ENCODE results near the gene GNAS. TPM values are rescaled to one million over a fixed set of nuclear protein-coding genes. Genes with fewer than 3 reads are reported as not detected.

Gene GNAS
- total and polyA plus RNA-seq, 10 of the 15 experiments (the other 5 are each of a cell fraction or from before 2014, with no cell fraction given), result 209 to 950 (median 394) TPM

- H3K9ac ChIP-seq (ENCODE audit: control insufficient read depth, insufficient read depth, low read length), result no peak overlapping the region
- in situ Hi-C loops (cut with MboI) (no loop called here), intact Hi-C loops (cut with micrococcal nuclease; ENCODE audit: unreplicated experiment) (no loop called here)
- no peak overlapping the region for H3K27ac ChIP-seq (ENCODE audit: control insufficient read depth, insufficient read depth)
- ChIA-PET RAD21 (ENCODE audit: unreplicated experiment) (interaction anchor here (0.7 to 1.5 kb wide), 3 partner anchors 8 to 30 kb away, joined by 3 to 6 read pairs (median 3); no protein-coding TSS in a partner anchor), POLR2A (interaction anchor here (0.6 to 3.2 kb wide), 3 partner anchors 8 to 220 kb away, joined by 3 to 15 read pairs (median 6); no protein-coding TSS in a partner anchor), SMC1A (ENCODE audit: uncharacterized antibody, unreplicated experiment) (interaction anchor here (3.5 kb wide), 1 partner anchor 8 kb away, joined by 28 read pairs; no protein-coding TSS in a partner anchor), CTCF (interaction anchor here (0.7 kb wide), 1 partner anchor 310 kb away, joined by 3 read pairs; no protein-coding TSS in a partner anchor)
- TF ChIP-seq POLR2AphosphoS5 (IDR thresholded peaks at IDR 0.05; ENCODE audit: low read length) (peak; percentile 46), RBBP5 (conservative IDR thresholded peaks at IDR 0.05) (no peak), POLR2A (IDR thresholded peaks at IDR 0.05; ENCODE audit: low read depth, low read length) (peak; percentile 49; the same call in 1 of the 2 replicates)
- no TSS peak for BruUV-seq (replicated peaks)
- no peak overlapping the region for H3K4me3 ChIP-seq
- over 99% methylated on average over 15 of the region's 15 CpGs for WGBS (ENCODE audit: insufficient coverage, insufficient replicate concordance, low lambda C conversion rate, missing lambda C conversion rate)
- ATAC-seq (no peak), DNase-seq (ENCODE audit: low read depth, low spot score) (no peak), FAIRE-seq (no peak)
- H3K36me3 ChIP-seq (ENCODE audit: control insufficient read depth in 2 of 2, insufficient read depth in 2 of 2, low read length in 1 of 2), result peaks cover 5 to 38% of the 10 kb centered on the region in 2 experiments
- H3K79me2 ChIP-seq (ENCODE audit: control insufficient read depth, insufficient read depth, low read length), result peaks cover 95% of the 10 kb centered on the region
- H3K27me3 ChIP-seq (replicated peaks in 1 of 2; ENCODE audit: control insufficient read depth in 2 of 2, insufficient read depth in 2 of 2, low read length in 1 of 2), result no peaks in the 10 kb centered on the region
- no peak overlapping the region for H2AFZ ChIP-seq (ENCODE audit: control insufficient read depth, low read depth, low read length)
- no peak overlapping the region for H3K4me2 ChIP-seq (ENCODE audit: control insufficient read depth, insufficient read depth)
- H3K9me3 ChIP-seq (replicated peaks; ENCODE audit: control insufficient read depth, insufficient read depth, low read length), result no peaks in the 10 kb centered on the region
- H3K4me1 ChIP-seq (ENCODE audit: control insufficient read depth, insufficient read depth, low read length), result peaks cover 22% of the 10 kb centered on the region
- H4K20me1 ChIP-seq (ENCODE audit: control insufficient read depth, insufficient read depth), result peaks cover under 1% of the 10 kb centered on the region; the same call in 1 of the 2 replicates
Measured at GRCh38 chr20:58898629-58899408, 46.3 kb downstream of the GNAS start.

GRCh38 chr20:58899512-58899911 is 47.0 kb downstream of the GNAS start:
- CTCF ChIA-PET, result no interaction called here

More at GRCh38 chr20:58899512-58899911, 47.0 kb downstream of the GNAS start:
- Histone ChIP-seq H3K4me1 (ENCODE audit: control insufficient read depth, insufficient read depth, low read length) (peaks cover 26% of the 10 kb centered on the region), H3K27ac (ENCODE audit: control insufficient read depth, insufficient read depth) (no peak overlapping the region), H3K36me3 (ENCODE audit: control insufficient read depth in 2 of 2, insufficient read depth in 2 of 2, low read length in 1 of 2) (peaks cover 5 to 45% of the 10 kb centered on the region in 2 experiments), H4K20me1 (ENCODE audit: control insufficient read depth, insufficient read depth) (no peaks in the 10 kb centered on the region), H3K4me3 (no peak overlapping the region), H3K27me3 (replicated peaks in 1 of 2; ENCODE audit: control insufficient read depth in 2 of 2, insufficient read depth in 2 of 2, low read length in 1 of 2) (no peaks in the 10 kb centered on the region), H2AFZ (ENCODE audit: control insufficient read depth, low read depth, low read length) (no peak overlapping the region), H3K4me2 (ENCODE audit: control insufficient read depth, insufficient read depth) (no peak overlapping the region), H3K9me3 (replicated peaks; ENCODE audit: control insufficient read depth, insufficient read depth, low read length) (no peaks in the 10 kb centered on the region), H3K79me2 (ENCODE audit: control insufficient read depth, insufficient read depth, low read length) (peaks cover 94% of the 10 kb centered on the region), H3K9ac (ENCODE audit: control insufficient read depth, insufficient read depth, low read length) (no peak overlapping the region)
- ATAC-seq, result no peak; the same call in 2 of the 3 replicates
- TF ChIP-seq POLR2A (IDR thresholded peaks at IDR 0.05; ENCODE audit: low read depth, low read length), result peak; percentile 77
- TF ChIP-seq POLR2AphosphoS5 (IDR thresholded peaks at IDR 0.05; ENCODE audit: low read length), result peak; percentile 60; the same call in 1 of the 2 replicates
- 0 out of 2 replicates have a peak, but pooled peaks have one; percentile 59 for TF ChIP-seq TCF3 (IDR thresholded peaks at IDR 0.05; ENCODE audit: borderline replicate concordance, insufficient read depth, low read depth, low read length)
- no peak for TF ChIP-seq EZH2 (IDR thresholded peaks at IDR 0.05; ENCODE audit: borderline replicate concordance, control insufficient read depth, low read depth, low read length)
- TF ChIP-seq BCL3 (IDR thresholded peaks at IDR 0.05; ENCODE audit: borderline replicate concordance, insufficient read depth, low read depth, low read length, poor library complexity, severe bottlenecking), result peak; percentile 90
- TF ChIP-seq HDAC2 (IDR thresholded peaks at IDR 0.05), result no peak
- TF ChIP-seq PBX3 (IDR thresholded peaks at IDR 0.05; ENCODE audit: insufficient replicate concordance, low read depth, low read length), result peak; percentile 42
- WGBS (ENCODE audit: insufficient coverage, insufficient replicate concordance, low lambda C conversion rate, missing lambda C conversion rate), result 94% methylated on average over 10 of the region's 10 CpGs
- SMC1A ChIA-PET (ENCODE audit: uncharacterized antibody, unreplicated experiment), result interaction anchor here (3.5 kb wide), 1 partner anchor 7 kb away, joined by 28 read pairs; no protein-coding TSS in a partner anchor
- POLR2A ChIA-PET, result interaction anchor here (3.2 kb wide), 1 partner anchor 8 kb away, joined by 15 read pairs; no protein-coding TSS in a partner anchor
- no TSS peak for BruUV-seq (replicated peaks)
- FAIRE-seq, result no peak
- DNase-seq (ENCODE audit: low read depth, low spot score), result no peak
- intact Hi-C loops (cut with micrococcal nuclease; ENCODE audit: unreplicated experiment) (no loop called here), in situ Hi-C loops (cut with MboI) (no loop called here)
- RAD21 ChIA-PET (ENCODE audit: unreplicated experiment), result interaction anchor here (0.7 to 1.5 kb wide), 2 partner anchors 8 to 30 kb away, joined by 3 to 6 read pairs; no protein-coding TSS in a partner anchor
